Keratinocyte (primary cell): ENCODE data around the gene ATP2B2. TPM values are rescaled to one million over a fixed set of nuclear protein-coding genes. Genes with fewer than 3 reads are reported as not detected.

Experiments used
- DNase-seq: peaks from one replicate; pipeline ENCODE4 v3.0.0-alpha.2; 2011; ENCODE audit warnings: low read depth, missing footprints, low spot score
- FAIRE-seq: peaks from 2 replicates; lab custom pipeline; 2011; peaks lifted over from hg19 to GRCh38; lab: Jason Lieb, UNC
- H2AFZ ChIP-seq: 2 replicates; pipeline ENCODE4 v1.6.0; 2012; ENCODE audit warnings: low read length, control low read depth, inconsistent platforms; ENCODE audit not compliant: control insufficient read depth
- H3K27ac ChIP-seq: 2 replicates; pipeline ENCODE4 v1.5.1; 2011; ENCODE audit warnings: low read length; ENCODE audit not compliant: control insufficient read depth, insufficient read depth
- H3K27me3 ChIP-seq: 3 replicates; pipeline ENCODE4 v1.6.0; 2011; ENCODE audit warnings: low read length; ENCODE audit not compliant: control insufficient read depth, insufficient read depth; ENCODE audit errors: extremely low read depth
- H3K36me3 ChIP-seq, 2 experiments: 2 replicates in 1 of 2; 3 replicates in 1 of 2; pipeline ENCODE4 v1.5.1; 2011; ENCODE audit warnings: low read length in 2 of 2, mild to moderate bottlenecking in 1 of 2; ENCODE audit not compliant: control insufficient read depth in 2 of 2, insufficient read depth in 2 of 2; ENCODE audit errors: extremely low read depth in 1 of 2
- H3K4me1 ChIP-seq: 3 replicates; pipeline ENCODE4 v1.5.1; 2011; ENCODE audit warnings: low read length; ENCODE audit not compliant: control insufficient read depth, insufficient read depth; ENCODE audit errors: extremely low read depth
- H3K4me2 ChIP-seq: 3 replicates; pipeline ENCODE4 v1.6.0; 2011; ENCODE audit warnings: low read depth, low read length; ENCODE audit not compliant: control insufficient read depth, insufficient read depth; ENCODE audit errors: extremely low read depth
- H3K4me3 ChIP-seq, 3 experiments: fragments of 200-600 bp in 1 of 3; sonication (generic) in 1 of 3; 2 replicates in 2 of 3; 3 replicates in 1 of 3; pipeline ENCODE4 v1.5.1; 2011 to 2016; ENCODE audit warnings: low read length in 3 of 3, mild to moderate bottlenecking in 3 of 3, control low read depth in 2 of 3, inconsistent platforms in 1 of 3, low read depth in 1 of 3, mixed read lengths in 1 of 3, mixed run types in 1 of 3, moderate library complexity in 1 of 3; ENCODE audit not compliant: control insufficient read depth in 2 of 3, insufficient read depth in 2 of 3; ENCODE audit errors: extremely low read depth in 1 of 3
- H3K79me2 ChIP-seq: 2 replicates; pipeline ENCODE4 v1.6.0; 2012; ENCODE audit warnings: low read length; ENCODE audit not compliant: control insufficient read depth, insufficient read depth
- H3K9ac ChIP-seq: 3 replicates; pipeline ENCODE4 v1.6.0; 2011; ENCODE audit warnings: low read length; ENCODE audit not compliant: control insufficient read depth, insufficient read depth; ENCODE audit errors: extremely low read depth
- H3K9me1 ChIP-seq: 3 replicates; pipeline ENCODE4 v1.6.0; 2011; ENCODE audit warnings: low read length; ENCODE audit not compliant: control insufficient read depth, insufficient read depth; ENCODE audit errors: extremely low read depth
- H3K9me3 ChIP-seq: 2 replicates; pipeline ENCODE4 v1.5.1; 2012; ENCODE audit warnings: low read depth, low read length; ENCODE audit not compliant: control insufficient read depth
- H4K20me1 ChIP-seq: 3 replicates; pipeline ENCODE4 v1.6.0; 2011; ENCODE audit warnings: low read length; ENCODE audit not compliant: control insufficient read depth, insufficient read depth; ENCODE audit errors: extremely low read depth
- CTCF ChIP-seq, 3 experiments: IDR thresholded peaks in 1 of 3; conservative IDR thresholded peaks in 1 of 3; optimal IDR thresholded peaks in 1 of 3; 2 replicates in 2 of 3; 3 replicates in 1 of 3; pipeline versions ENCODE3 to v1.5.1; 2011; ENCODE audit warnings: low read length in 3 of 3, mild to moderate bottlenecking in 3 of 3, moderate library complexity in 2 of 3, control low read depth in 1 of 3, inconsistent platforms in 1 of 3; ENCODE audit not compliant: insufficient read depth in 2 of 3; ENCODE audit errors: extremely low read depth in 1 of 3
- EZH2 ChIP-seq: IDR thresholded peaks from one replicate; pipeline ENCODE4 v1.6.1; 2012; ENCODE audit warnings: inconsistent platforms, mild to moderate bottlenecking, low read length, moderate library complexity
- dilution Hi-C: fragments of 300-500 bp; cut with MboI; formaldehyde crosslinking; loops from one replicate; pipeline ENCODE4 v1.7.0; 2020; ENCODE audit warnings: low sequenced_read_pairs; ENCODE audit not compliant: extremely low pct_ligation_motif_present
- polyA plus RNA-seq, 5 experiments: library from polyadenylated mRNA; depleted of rRNA in 3 of 5; stranded (reverse) in 3 of 5; stranded (forward) in 1 of 5; unstranded in 1 of 5; fragments of >200 nt; gene quantifications; 1 replicate in 1 of 5; 2 replicates in 3 of 5; 3 replicates in 1 of 5; pipeline versions ENCODE4 v1.2.1 to v1.2.3, GENCODE V29; 2011 to 2012; ENCODE audit warnings: missing spikeins in 2 of 5, low read depth in 1 of 5, low replicate concordance in 1 of 5

Gene ATP2B2
- polyA plus RNA-seq, 1 donor (not counting 4 experiments of a cell fraction or from before 2014, with no cell fraction given), result not detected

- Histone ChIP-seq H3K36me3 (no peaks in the 10 kb centered on the region), H4K20me1 (no peaks in the 10 kb centered on the region), H3K9me3 (no peaks in the 10 kb centered on the region), H3K27ac (no peak overlapping the region), H3K4me3 (no peak overlapping the region), H3K9ac (no peak overlapping the region), H3K79me2 (no peaks in the 10 kb centered on the region), H3K27me3 (no peaks in the 10 kb centered on the region), H3K9me1 (no peaks in the 10 kb centered on the region), H3K4me2 (no peak overlapping the region), H3K4me1 (peaks cover 14% of the 10 kb centered on the region), H2AFZ (no peak overlapping the region)
- dilution Hi-C loops, result no loop called here
- TF ChIP-seq EZH2, result no peak
- TF ChIP-seq CTCF (optimal IDR thresholded peaks at IDR 0.05 in 1 of 3, IDR thresholded peaks at IDR 0.05 in 1 of 3, conservative IDR thresholded peaks at IDR 0.05 in 1 of 3; ENCODE audit: extremely low read depth in 1 of 3, insufficient read depth in 2 of 3, low read length in 3 of 3), result no peak
- no peak for FAIRE-seq
- DNase-seq, result no peak
These were observed 42.0 kb upstream of the ATP2B2 start for GRCh38 chr3:10547413-10547812.

- no peak for FAIRE-seq
- H3K27me3 ChIP-seq, result no peaks in the 10 kb centered on the region
- H3K27ac ChIP-seq, result no peak overlapping the region
- TF ChIP-seq CTCF (optimal IDR thresholded peaks at IDR 0.05 in 1 of 3, IDR thresholded peaks at IDR 0.05 in 1 of 3, conservative IDR thresholded peaks at IDR 0.05 in 1 of 3; ENCODE audit: extremely low read depth in 1 of 3, insufficient read depth in 2 of 3, low read length in 3 of 3), result no peak
- TF ChIP-seq EZH2, result no peak
- H3K9me3 ChIP-seq, result no peaks in the 10 kb centered on the region
- H3K36me3 ChIP-seq, result no peaks in the 10 kb centered on the region
- no peak overlapping the region for H3K4me3 ChIP-seq
- no peak overlapping the region for H2AFZ ChIP-seq
- DNase-seq, result no peak
- dilution Hi-C loops, result no loop called here
- no peaks in the 10 kb centered on the region for H3K9me1 ChIP-seq
- H3K4me2 ChIP-seq, result no peak overlapping the region
- H3K9ac ChIP-seq, result no peak overlapping the region
- H3K79me2 ChIP-seq, result no peaks in the 10 kb centered on the region
- peaks cover 8% of the 10 kb centered on the region for H3K4me1 ChIP-seq
- H4K20me1 ChIP-seq, result no peaks in the 10 kb centered on the region
These were observed 41.5 kb upstream of the ATP2B2 start for GRCh38 chr3:10546820-10547263.
